Fibroblast of skin of right quadriceps (primary cell): ENCODE measurements around the gene KCNQ2.
"Not testable (repeated sequence)": the region's sequence is repeated elsewhere in the genome, so short reads cannot be mapped to it uniquely, and the experiment has no call there.

ENCODE experiments used
- DNase-seq: peaks from one replicate; pipeline ENCODE4 v3.0.0-alpha.2; 2013

KCNQ2 gene

DNA sequence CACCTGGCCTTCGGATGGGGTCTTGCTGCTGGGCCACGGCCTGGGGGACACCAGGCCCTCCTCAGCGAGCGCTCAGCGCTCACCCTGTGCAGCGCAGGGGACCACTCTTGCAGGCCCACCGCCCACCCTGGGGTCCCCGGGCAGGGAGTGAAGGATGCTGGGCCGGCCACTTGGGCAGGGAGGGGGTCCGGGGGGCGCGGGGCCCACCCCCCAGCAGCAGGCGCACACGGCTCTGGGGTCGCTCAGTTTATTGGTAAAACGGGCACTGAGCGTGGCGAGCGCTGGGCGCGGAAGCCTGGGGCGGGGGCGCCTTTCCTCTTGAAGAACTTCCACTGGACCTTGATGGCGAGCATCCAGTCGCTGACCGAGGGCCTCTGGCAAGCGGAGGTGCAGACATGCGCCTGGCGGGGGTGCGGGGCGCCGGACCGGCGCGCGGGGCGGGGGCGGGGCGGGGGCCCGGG is 15.4 kb upstream of the KCNQ2 start:
- DNase-seq = no peak

DNA sequence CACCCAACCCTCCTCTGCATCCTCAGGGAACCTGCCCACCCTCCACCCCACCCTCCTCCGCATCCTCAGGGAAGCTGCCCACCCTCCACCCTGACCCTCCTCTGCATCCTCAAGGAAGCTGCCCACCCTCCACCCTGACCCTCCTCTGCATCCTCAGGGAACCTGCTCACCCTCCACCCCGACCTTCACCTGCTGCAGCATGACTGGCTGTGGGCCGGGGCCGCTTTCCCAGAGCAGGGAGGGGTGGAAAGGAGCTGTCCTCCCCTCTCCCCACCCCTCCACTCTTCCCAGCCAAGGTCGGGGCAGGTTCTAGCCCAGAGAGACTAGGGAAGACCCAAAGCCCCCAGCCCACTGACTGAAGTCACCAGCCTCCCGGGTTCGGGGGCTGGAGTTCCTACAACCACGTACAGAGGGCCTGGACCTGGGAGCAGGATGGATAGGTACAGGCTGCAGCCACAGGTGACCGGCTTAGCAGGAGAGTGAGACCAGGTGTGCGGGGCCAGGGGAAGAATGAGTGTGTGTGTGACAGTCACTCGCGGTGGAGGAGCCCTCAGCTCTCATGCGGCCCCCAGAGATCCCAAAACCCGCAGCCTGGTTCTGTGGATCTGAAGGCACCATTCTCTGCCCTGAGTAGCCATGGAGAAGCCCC is 14.8 kb upstream of the KCNQ2 start:
- DNase-seq = no peak

DNA sequence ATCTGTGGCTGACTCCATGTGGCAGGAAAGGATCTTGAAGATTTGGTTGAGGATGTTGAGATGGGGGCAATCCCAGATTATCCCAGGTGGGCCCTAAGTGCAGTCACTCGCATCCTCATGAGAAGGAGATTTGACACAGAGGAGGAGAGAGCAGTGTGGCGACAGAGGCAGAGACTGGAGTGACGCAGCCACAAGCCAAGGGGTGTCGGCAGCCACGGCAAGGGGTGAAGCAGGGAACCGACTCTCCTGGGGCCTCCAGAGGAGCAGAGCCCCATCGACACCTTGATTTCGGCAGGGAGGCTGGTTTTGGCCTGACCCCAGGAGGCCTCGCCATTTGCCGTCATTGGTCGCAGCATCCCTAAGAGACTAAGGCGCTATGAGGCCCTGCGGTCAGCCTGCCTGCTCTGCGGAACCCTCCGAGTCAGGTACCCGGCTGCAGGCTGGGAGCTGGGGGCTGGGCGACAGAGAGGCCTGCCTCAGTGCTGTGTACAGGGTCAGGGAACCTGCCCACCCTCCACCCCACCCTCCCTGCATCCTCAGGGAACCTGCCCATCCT is 13.9 kb upstream of the KCNQ2 start:
- DNase-seq = no peak

DNA sequence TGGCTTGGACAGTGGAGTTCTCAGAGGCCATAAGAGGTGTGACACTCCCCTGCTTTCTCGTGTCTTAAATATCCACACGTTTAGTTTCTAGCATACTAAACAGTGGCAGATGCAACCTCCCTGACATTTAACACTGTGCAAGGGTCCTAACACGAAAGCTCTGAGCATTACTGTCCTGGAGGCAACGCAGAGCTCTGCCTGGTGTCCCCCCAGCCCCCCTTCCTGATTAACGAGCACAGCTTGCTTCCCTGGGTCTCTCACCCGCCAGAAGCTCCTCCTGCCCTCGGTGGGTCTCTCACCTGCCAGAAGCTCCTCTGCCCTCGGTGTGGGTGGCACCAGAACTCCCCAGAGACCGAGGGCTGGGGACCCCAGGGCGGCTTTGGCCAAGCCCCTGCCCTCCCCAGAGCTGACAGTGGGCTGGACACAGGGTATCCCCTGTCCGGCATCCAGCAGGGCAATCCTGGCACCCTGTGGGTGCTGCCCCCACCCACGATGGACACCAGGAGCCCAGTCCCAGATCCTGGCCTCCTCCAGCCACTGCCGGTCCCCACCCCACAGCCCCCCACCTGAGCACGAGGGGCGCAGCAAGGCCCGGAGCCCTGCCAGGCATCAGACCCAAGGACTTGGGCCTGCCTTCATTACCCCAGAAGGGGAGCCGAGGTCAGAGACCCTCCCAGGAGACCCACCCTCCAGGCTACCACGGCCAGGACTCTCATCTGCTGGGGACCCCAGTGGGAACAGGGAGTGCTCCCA is 12.4 kb upstream of the KCNQ2 start:
- no peak for DNase-seq

GRCh38 chr20:63484236-63484635 is 11.8 kb upstream of the KCNQ2 start:
- no peak for DNase-seq

DNA sequence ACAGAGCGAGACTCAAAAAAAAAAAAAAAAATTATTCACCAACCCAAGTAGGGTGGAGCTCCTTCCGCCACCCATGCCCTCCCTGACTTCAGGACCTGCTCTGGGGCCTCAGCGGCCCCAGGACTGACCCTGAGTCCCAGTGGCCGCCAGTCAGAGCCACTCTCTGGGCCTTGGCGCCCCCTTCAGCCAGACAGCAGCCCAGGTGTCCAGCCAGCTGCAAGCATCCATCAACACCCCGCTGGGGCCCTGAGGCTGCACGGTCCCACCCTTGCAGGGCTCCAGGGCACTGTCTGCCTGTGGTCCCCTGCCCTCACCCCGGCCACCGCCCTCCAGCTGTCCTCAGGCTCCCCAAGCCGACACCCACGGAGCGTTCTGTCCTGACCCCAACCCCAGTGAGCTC is 11.4 kb upstream of the KCNQ2 start:
- no peak for DNase-seq

DNA sequence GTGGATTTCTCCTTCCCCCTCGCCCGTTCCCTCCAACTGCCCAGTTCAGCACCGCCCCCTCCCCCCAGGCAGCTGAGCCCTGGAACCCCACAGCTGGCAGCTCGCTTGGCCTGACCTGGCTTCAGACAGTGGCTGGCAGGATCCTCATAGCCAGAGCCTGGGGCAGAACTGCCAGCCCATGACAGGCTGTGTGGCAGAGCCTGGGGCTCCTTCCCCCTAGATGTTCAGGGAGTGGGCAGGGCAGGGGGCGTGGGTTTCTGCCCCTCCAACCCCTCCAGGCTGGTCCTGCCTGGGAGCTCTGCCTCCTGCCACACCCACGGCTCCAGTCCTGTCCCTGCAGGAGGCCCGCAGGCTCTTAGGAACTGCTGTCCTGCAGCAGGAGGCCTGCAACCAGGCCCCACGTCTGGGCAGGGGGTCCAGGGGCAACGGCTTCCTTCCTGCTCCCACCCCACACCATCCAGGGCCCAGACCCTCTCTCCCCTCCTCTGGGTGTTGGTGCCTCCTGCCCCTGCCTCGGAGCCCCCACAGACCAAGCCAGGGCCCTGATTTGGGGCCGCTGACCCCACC is 9.6 kb upstream of the KCNQ2 start:
- DNase-seq = no peak

- no peak for DNase-seq
These were observed 9.0 kb upstream of the KCNQ2 start for GRCh38 chr20:63481503-63481902.

GRCh38 chr20:63479695-63480419 is 7.4 kb upstream of the KCNQ2 start:
- DNase-seq = not testable (repeated sequence)

DNA sequence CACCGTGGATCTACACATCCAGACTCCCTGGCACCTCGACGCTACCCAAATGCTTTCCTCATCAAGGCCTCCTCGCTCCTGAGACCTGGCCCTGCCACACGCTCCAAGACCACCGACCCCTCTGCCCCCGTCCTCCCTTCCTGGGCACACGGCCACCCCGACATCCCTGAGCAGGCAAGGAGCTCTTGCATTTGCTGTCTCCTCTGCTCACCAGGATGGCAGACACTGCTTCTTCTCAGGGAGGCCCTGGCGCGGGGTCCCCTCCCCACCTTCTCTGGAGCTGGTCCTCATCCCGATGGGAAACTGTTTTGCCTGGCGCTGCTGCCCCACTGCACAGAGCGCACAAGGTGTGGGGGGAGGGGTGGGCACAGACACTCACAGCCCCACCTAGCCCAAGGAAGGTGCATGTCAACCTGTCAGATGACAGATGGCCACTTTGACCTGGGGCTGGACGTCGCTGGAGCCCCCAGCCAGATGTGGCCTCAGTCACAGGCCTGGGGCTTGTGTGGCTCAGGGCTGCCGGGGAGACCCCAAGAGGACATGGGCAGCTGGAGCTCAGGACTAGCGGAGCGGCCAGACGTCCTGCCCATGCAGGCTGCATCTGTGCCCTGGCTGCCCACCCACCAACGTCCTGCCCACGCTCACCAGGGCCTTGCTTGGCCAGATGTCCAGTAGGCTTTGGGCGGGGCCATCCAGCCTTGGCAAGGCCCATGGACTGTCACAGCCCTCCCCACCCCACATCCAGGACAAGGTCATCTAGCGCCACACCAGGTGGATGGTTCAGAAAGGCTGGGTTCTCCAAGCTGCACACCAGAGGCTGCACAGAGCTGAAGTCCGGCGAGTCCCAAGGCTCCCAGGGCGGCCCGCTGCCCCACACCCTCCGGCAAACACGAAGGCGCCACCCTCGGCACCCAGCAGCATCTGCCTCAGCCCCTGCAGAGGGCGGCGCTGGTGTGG is 6.2 kb upstream of the KCNQ2 start:
- no peak for DNase-seq

DNA sequence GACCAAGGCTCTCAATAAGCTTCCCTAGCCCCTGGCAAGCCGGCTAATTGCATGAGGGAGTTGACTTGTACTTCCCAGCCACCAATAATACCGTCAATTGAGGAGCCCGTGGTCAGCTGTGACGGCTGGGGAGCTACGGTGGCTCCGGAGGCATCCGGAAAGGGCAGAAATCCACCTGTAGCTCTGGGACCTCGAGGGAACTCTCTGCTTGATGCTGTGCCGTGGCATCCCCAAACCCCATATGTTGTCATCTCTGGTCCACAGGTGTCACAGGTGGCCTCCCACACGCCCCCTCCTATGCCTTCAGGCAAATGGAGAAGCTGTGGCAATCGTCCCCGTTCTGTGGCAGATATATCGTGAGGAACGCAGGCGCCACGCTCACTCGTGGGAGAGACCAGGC is 5.5 kb upstream of the KCNQ2 start:
- DNase-seq = no peak

DNA sequence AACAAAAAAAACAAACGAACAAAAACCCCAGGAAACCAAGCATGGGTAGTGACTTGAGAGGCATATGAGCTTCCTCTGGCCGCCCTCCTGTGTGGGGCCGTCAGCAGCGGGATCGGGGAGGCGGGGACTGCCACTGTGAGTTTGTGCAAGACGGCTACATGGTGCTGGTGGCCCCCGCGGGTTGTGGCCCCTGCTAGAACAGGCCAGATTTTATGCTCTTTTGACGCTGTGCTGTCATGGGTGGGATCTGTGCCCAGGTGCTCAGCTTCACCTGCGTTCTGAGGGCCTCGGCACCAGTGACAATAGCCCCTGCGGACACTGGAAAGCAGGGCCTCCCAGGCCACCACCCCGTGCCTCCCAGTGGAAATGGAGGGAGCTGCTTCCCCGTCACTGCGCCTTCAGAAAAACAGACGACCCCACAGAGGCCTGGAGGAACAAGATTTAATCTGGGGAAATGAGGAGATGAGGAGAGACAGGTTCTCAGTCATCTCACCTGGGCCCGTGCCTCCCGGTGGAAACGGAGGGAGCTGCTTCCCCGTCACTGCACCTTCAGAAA is 4.7 kb upstream of the KCNQ2 start:
- no peak for DNase-seq

DNA sequence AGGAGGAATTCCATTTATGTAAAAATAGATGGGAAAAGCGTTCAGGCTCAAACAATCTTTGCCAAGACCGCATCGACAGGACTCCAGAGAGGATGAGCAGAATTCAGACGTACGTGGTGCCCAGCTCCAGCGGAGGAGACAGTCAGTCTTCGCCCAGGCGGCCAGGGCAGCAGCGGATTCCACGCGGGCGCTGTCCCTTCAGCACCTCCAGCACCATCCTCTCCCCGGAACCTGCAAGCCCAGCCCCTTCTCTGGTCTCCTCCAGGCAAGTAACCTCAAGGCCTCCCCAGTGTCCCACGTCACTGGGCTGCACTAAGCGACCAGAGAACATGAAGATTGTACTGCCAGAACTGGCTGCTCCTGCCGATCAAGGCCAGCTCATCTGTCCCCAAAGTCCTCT is 2.8 kb upstream of the KCNQ2 start:
- DNase-seq = no peak

DNA sequence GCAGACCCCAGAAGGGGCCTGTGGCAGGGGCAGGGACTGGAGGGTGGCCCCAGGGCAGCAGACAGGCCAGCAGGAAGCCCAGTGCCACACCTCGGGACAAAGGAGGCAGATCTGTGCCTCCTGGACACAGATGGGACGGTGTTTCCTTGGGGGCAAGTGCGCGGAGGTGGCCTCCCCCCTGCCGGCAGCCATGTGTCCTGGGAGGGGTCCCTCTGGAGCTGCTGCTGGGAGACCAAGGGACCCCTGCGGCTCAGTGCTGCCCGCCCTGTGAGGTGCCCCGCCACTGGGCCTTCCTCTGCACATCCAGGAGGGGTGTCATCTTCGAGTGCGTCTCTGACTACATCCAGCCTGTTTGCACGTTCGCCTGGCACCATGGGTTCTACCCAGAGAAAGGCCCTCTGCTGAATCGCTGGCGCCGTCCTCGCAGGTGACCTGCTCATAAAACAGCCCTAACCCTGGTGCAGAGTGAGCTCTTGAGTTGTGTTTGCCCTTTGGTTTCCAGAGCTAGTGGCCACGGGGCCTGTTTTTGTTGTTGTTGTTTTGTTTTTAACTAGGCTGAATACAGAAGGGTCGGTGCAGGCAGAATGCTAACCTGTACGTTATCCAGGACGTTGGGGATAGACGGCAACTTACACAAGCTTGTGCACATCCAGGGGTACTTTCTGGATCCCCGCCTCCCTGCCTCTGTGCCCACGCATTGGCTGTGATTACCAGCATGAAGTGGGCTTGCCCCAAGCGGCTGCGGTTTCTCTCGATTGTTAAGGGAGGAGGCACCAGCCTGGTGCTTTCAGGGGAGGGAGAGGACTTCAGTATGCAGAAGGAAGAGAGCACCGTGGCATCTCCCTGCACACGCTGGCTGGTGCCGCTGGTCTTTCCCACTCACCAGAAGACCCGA is 1.3 kb upstream of the KCNQ2 start:
- no peak for DNase-seq

GRCh38 chr20:63472862-63473390 is 471 bp upstream of the KCNQ2 start:
- no peak for DNase-seq

DNA sequence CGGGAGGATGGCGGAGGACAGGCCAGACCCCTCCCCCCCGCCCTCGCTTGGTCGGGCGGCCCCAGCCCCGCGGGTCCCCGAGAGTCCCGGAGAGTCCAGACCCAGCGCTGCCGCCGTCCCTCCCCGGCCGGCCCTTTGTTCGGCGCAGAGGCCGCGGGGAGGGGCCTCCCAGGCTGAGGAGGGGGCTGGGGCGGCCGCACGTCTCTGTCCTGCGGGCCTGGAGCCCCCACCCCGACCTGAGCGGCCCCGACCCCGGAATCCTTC is 806 bp downstream of the KCNQ2 start:
- DNase-seq = no peak

- no peak for DNase-seq
These were observed 1.3 kb downstream of the KCNQ2 start for GRCh38 chr20:63471002-63471716.

- no peak for DNase-seq
These were observed 2.0 kb downstream of the KCNQ2 start for GRCh38 chr20:63470410-63470809.

- no peak for DNase-seq
These were observed 2.7 kb downstream of the KCNQ2 start for GRCh38 chr20:63469713-63470101.
